ENCODE results near the gene LRRC32.

DNA sequence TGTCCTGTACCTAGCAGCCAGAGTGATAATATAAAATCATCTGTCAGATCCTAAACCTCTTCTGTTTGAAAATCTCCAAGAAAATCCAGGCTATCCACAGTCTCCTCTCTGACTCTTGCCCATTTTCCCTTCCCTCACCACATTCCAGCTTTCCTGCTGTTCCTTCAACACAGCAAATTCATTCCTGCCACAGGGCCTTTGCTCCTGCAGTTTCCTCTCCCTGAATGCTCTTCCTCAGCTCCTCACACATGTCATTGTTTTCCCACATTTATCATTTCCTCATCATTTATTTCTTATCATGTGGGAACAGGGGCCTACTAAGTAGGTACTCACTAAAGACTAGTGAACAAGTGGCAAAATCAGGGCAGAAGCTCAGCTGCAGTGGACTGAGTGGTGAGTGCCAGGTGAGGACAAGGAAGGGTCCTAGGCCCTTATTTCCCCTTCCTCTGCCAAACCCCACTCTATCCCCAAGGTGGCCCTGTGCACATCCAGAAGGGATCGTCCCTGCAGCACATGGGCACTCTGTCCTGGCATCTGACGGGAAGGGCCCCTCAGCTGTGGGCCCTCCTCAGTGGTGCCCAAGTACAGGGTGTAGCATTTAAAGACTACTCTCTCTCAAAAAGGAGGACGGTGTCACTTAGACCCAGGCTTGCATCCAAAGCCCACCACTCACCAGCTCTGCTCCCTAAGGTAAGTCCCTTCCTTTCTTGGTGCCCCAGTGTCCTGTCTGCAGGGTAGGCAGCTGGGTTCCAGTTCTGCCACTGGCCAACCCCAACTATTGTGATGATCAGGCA, 2.0 kb downstream of the LRRC32 start:
- no peak for TF ChIP-seq FOXM1 (IDR thresholded peaks at IDR 0.05; ENCODE audit: borderline replicate concordance)
- no peak for TF ChIP-seq TARDBP (IDR thresholded peaks at IDR 0.05)
- no peak for TF ChIP-seq ZNF384 (IDR thresholded peaks at IDR 0.05)
- TF ChIP-seq ELF4 (IDR thresholded peaks at IDR 0.05), result no peak
- TF ChIP-seq SP1 (IDR thresholded peaks at IDR 0.05), result no peak
- TF ChIP-seq FOXK2 (IDR thresholded peaks at IDR 0.05), result no peak
- TF ChIP-seq, protein P1, sequence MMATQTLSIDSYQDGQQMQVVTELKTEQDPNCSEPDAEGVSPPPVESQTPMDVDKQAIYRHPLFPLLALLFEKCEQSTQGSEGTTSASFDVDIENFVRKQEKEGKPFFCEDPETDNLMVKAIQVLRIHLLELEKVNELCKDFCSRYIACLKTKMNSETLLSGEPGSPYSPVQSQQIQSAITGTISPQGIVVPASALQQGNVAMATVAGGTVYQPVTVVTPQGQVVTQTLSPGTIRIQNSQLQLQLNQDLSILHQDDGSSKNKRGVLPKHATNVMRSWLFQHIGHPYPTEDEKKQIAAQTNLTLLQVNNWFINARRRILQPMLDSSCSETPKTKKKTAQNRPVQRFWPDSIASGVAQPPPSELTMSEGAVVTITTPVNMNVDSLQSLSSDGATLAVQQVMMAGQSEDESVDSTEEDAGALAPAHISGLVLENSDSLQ (IDR thresholded peaks at IDR 0.05), result no peak
- TF ChIP-seq HDGF (IDR thresholded peaks at IDR 0.05; ENCODE audit: borderline replicate concordance), result no peak
- no peak for TF ChIP-seq BHLHE40 (IDR thresholded peaks at IDR 0.05; ENCODE audit: borderline replicate concordance)
- no peak for TF ChIP-seq ARNT (IDR thresholded peaks at IDR 0.05)
- TF ChIP-seq SUZ12 (IDR thresholded peaks at IDR 0.05), result no peak
- TF ChIP-seq CTBP1 (IDR thresholded peaks at IDR 0.05; ENCODE audit: borderline replicate concordance), result no peak
- no peak for TF ChIP-seq NFRKB (IDR thresholded peaks at IDR 0.05)
- TF ChIP-seq LEF1 (IDR thresholded peaks at IDR 0.05; ENCODE audit: borderline replicate concordance), result no peak

All from HEK293T (cell line).